Measurements from ENCODE around the gene DNAI1. TPM values are rescaled to one million over a fixed set of nuclear protein-coding genes. Genes with fewer than 3 reads are reported as not detected.

DNAI1 gene
- total RNA-seq, 2 donors from 2014 or later: 5.6 TPM; not detected in 1

GRCh38 chr9:34518896-34519295 is 60.3 kb downstream of the DNAI1 start:
- no peak overlapping the region for H3K27ac ChIP-seq
- no peaks in the 10 kb centered on the region for H3K36me3 ChIP-seq
- 81% methylated on average over 2 of the region's 2 CpGs for WGBS
- H3K27me3 ChIP-seq (replicated peaks; ENCODE audit: insufficient read depth): no peaks in the 10 kb centered on the region
- TF ChIP-seq POLR2AphosphoS5 (IDR thresholded peaks at IDR 0.05) (no peak), POLR2A (IDR thresholded peaks at IDR 0.05) (no peak), CTCF (IDR thresholded peaks at IDR 0.05) (no peak)
- no peak for DNase-seq (ENCODE audit: low spot score)
- no peaks in the 10 kb centered on the region for H3K9me3 ChIP-seq
- no peak overlapping the region for H3K4me3 ChIP-seq
- no peaks in the 10 kb centered on the region for H3K4me1 ChIP-seq (replicated peaks)
- intact Hi-C loops (cut with DNase I): no loop called here

GRCh38 chr9:34519321-34520020 is 60.9 kb downstream of the DNAI1 start:
- H3K9me3 ChIP-seq: no peaks in the 10 kb centered on the region
- no peaks in the 10 kb centered on the region for H3K36me3 ChIP-seq
- no peak for TF ChIP-seq CTCF (IDR thresholded peaks at IDR 0.05)
- no peak for TF ChIP-seq POLR2AphosphoS5 (IDR thresholded peaks at IDR 0.05)
- TF ChIP-seq POLR2A (IDR thresholded peaks at IDR 0.05): no peak
- 86% methylated on average over 2 of the region's 2 CpGs for WGBS
- no peaks in the 10 kb centered on the region for H3K27me3 ChIP-seq (replicated peaks; ENCODE audit: insufficient read depth)
- no peak for DNase-seq (ENCODE audit: low spot score)
- no peak overlapping the region for H3K4me3 ChIP-seq
- intact Hi-C loops (cut with DNase I): no loop called here
- no peaks in the 10 kb centered on the region for H3K4me1 ChIP-seq (replicated peaks)
- no peak overlapping the region for H3K27ac ChIP-seq

- WGBS: 85% methylated on average over 6 of the region's 6 CpGs
- no peak overlapping the region for H3K27ac ChIP-seq
- no peak for DNase-seq (ENCODE audit: low spot score)
- no peak overlapping the region for H3K4me3 ChIP-seq
- no peak for TF ChIP-seq POLR2AphosphoS5 (IDR thresholded peaks at IDR 0.05)
- intact Hi-C loops (cut with DNase I): no loop called here
- H3K4me1 ChIP-seq (replicated peaks): no peaks in the 10 kb centered on the region
- no peaks in the 10 kb centered on the region for H3K27me3 ChIP-seq (replicated peaks; ENCODE audit: insufficient read depth)
- H3K36me3 ChIP-seq: no peaks in the 10 kb centered on the region
- H3K9me3 ChIP-seq: no peaks in the 10 kb centered on the region
Measured at GRCh38 chr9:34520096-34520495, 61.5 kb downstream of the DNAI1 start.

GRCh38 chr9:34520505-34521385 is 62.1 kb downstream of the DNAI1 start:
- no peak for TF ChIP-seq POLR2A (IDR thresholded peaks at IDR 0.05)
- TF ChIP-seq CTCF (IDR thresholded peaks at IDR 0.05): no peak
- TF ChIP-seq POLR2AphosphoS5 (IDR thresholded peaks at IDR 0.05): no peak
- H3K36me3 ChIP-seq: no peaks in the 10 kb centered on the region
- no peak overlapping the region for H3K4me3 ChIP-seq
- no peaks in the 10 kb centered on the region for H3K4me1 ChIP-seq (replicated peaks)
- WGBS: 91% methylated on average over 6 of the region's 6 CpGs
- DNase-seq (ENCODE audit: low spot score): no peak
- no peaks in the 10 kb centered on the region for H3K9me3 ChIP-seq
- no peak overlapping the region for H3K27ac ChIP-seq
- intact Hi-C loops (cut with DNase I): no loop called here
- H3K27me3 ChIP-seq (replicated peaks; ENCODE audit: insufficient read depth): no peaks in the 10 kb centered on the region

GRCh38 chr9:34521406-34522045 is 62.9 kb downstream of the DNAI1 start:
- Histone ChIP-seq H3K9me3 (no peaks in the 10 kb centered on the region), H3K4me1 (replicated peaks) (no peaks in the 10 kb centered on the region), H3K4me3 (no peak overlapping the region), H3K27ac (no peak overlapping the region), H3K36me3 (no peaks in the 10 kb centered on the region), H3K27me3 (replicated peaks; ENCODE audit: insufficient read depth) (no peaks in the 10 kb centered on the region)
- intact Hi-C loops (cut with DNase I): loop anchor here (2.0 kb wide), 1 partner anchor 19 kb away; no protein-coding TSS in a partner anchor
- WGBS: 98% methylated on average over 11 of the region's 11 CpGs
- no peak for DNase-seq (ENCODE audit: low spot score)
- no peak for TF ChIP-seq CTCF (IDR thresholded peaks at IDR 0.05)

All from prostate gland (tissue), 2 donors.